HEK293 (cell line): ENCODE measurements around the gene SLC37A4.

ENCODE experiments used
- CTCF ChIA-PET: fragments of 350-600 bp; formaldehyde crosslinking; extraction: SDS; loops from one replicate; lab custom pipeline; 2021; ENCODE audit warnings: antibody characterized with exemption; lab: Yijun Ruan, JAX
- POLR2A ChIA-PET: fragments of 300-600 bp; formaldehyde crosslinking; extraction: SDS; loops from one replicate; lab custom pipeline; 2020; ENCODE audit warnings: antibody characterized with exemption, inconsistent platforms; lab: Yijun Ruan, JAX
- H3K27ac ChIP-seq: fragments of 200-500 bp; sonication (Bioruptor generic); 2 replicates; pipeline ENCODE4 v1.5.1; 2014; ENCODE audit warnings: low read depth, low read length, control low read depth, inconsistent platforms; ENCODE audit errors: extremely low read depth
- H3K36me3 ChIP-seq, 2 experiments: fragments of 200-500 bp in 1 of 2; sonication (Bioruptor generic) in 1 of 2; 1 replicate in 1 of 2; 2 replicates in 1 of 2; pipeline ENCODE4 v1.5.1; 2014 to 2017; ENCODE audit warnings: inconsistent platforms in 2 of 2, low read length in 2 of 2; ENCODE audit not compliant: control insufficient read depth in 2 of 2, insufficient read depth in 1 of 2
- H3K4me1 ChIP-seq: fragments of 200-500 bp; sonication (Bioruptor generic); 2 replicates; pipeline ENCODE4 v1.5.1; 2014; ENCODE audit warnings: mild to moderate bottlenecking, low read length, inconsistent platforms; ENCODE audit not compliant: control insufficient read depth, insufficient read depth
- H3K4me3 ChIP-seq: 2 replicates; pipeline ENCODE4 v1.5.1; 2011; ENCODE audit warnings: low read depth, mild to moderate bottlenecking, control low read depth, low read length, moderate library complexity
- H3K9me3 ChIP-seq: fragments of 200-500 bp; sonication (Bioruptor generic); 2 replicates; pipeline ENCODE4 v1.5.1; 2014; ENCODE audit warnings: low read depth, low read length, inconsistent platforms; ENCODE audit not compliant: control insufficient read depth, insufficient read depth
- GFI1B ChIP-seq: fragments of 450-650 bp; formaldehyde crosslinking; IDR thresholded peaks from 2 replicates; pipeline ENCODE4 v1.5.1; 2016; ENCODE audit warnings: missing biosample characterization, missing genetic modification characterization
- GLIS1 ChIP-seq: fragments of 450-650 bp; formaldehyde crosslinking; IDR thresholded peaks from 2 replicates; pipeline ENCODE4 v1.5.1; 2016; ENCODE audit warnings: missing biosample characterization, missing genetic modification characterization
- HOXC10 ChIP-seq: sonication (generic); formaldehyde crosslinking; IDR thresholded peaks from 2 replicates; pipeline ENCODE4 v1.8.1; 2023; ENCODE audit warnings: mild to moderate bottlenecking, missing genetic modification reagents
- IKZF3 ChIP-seq: fragments of 450-650 bp; IDR thresholded peaks from 2 replicates; pipeline ENCODE4 v1.5.0; 2018; ENCODE audit warnings: missing biosample characterization, mild to moderate bottlenecking, missing genetic modification characterization, moderate library complexity
- PRDM1 ChIP-seq: fragments of 450-650 bp; formaldehyde crosslinking; IDR thresholded peaks from 2 replicates; pipeline ENCODE4; 2016; ENCODE audit warnings: missing biosample characterization, missing genetic modification characterization
- RBAK ChIP-seq: fragments of 450-650 bp; formaldehyde crosslinking; IDR thresholded peaks from 2 replicates; pipeline ENCODE4 v1.5.1; 2016; ENCODE audit warnings: missing biosample characterization, missing genetic modification characterization
- TCF7L2 ChIP-seq: IDR thresholded peaks from 2 replicates; pipeline ENCODE4 v1.6.1; 2011; ENCODE audit warnings: low read depth, mild to moderate bottlenecking, inconsistent platforms, low read length, moderate library complexity, borderline replicate concordance
- YY1 ChIP-seq: fragments of 450-650 bp; formaldehyde crosslinking; IDR thresholded peaks from 2 replicates; pipeline ENCODE4 v1.5.1; 2018; ENCODE audit warnings: missing biosample characterization, missing genetic modification characterization
- ZBTB6 ChIP-seq: fragments of 450-650 bp; formaldehyde crosslinking; IDR thresholded peaks from 2 replicates; pipeline ENCODE4 v1.5.1; 2017; ENCODE audit warnings: missing biosample characterization, missing genetic modification characterization
- ZFHX2 ChIP-seq: fragments of 450-650 bp; formaldehyde crosslinking; conservative IDR thresholded peaks from 2 replicates; pipeline ENCODE4 v1.5.1; 2016; ENCODE audit warnings: missing biosample characterization, missing genetic modification characterization
- ZFP41 ChIP-seq: fragments of 450-650 bp; formaldehyde crosslinking; IDR thresholded peaks from 2 replicates; pipeline ENCODE4 v1.5.1; 2016; ENCODE audit warnings: missing biosample characterization, missing genetic modification characterization, borderline replicate concordance
- ZNF133 ChIP-seq: fragments of 450-650 bp; formaldehyde crosslinking; IDR thresholded peaks from 2 replicates; pipeline ENCODE4 v1.5.1; 2016; ENCODE audit warnings: missing biosample characterization, missing genetic modification characterization
- ZNF138 ChIP-seq: fragments of 450-650 bp; formaldehyde crosslinking; IDR thresholded peaks from 2 replicates; pipeline ENCODE4 v1.5.1; 2016; ENCODE audit warnings: missing biosample characterization, missing genetic modification characterization, borderline replicate concordance
- ZNF19 ChIP-seq: fragments of 450-650 bp; formaldehyde crosslinking; IDR thresholded peaks from 2 replicates; pipeline ENCODE4; 2016; ENCODE audit warnings: missing biosample characterization, missing genetic modification characterization, low read depth
- ZNF221 ChIP-seq: fragments of 450-650 bp; formaldehyde crosslinking; IDR thresholded peaks from 2 replicates; pipeline ENCODE4 v1.5.1; 2017; ENCODE audit warnings: missing biosample characterization, missing genetic modification characterization, borderline replicate concordance
- ZNF239 ChIP-seq: fragments of 450-650 bp; formaldehyde crosslinking; IDR thresholded peaks from 2 replicates; pipeline ENCODE4 v1.5.1; 2016; ENCODE audit warnings: missing biosample characterization, missing genetic modification characterization
- ZNF280D ChIP-seq: fragments of 450-650 bp; formaldehyde crosslinking; IDR thresholded peaks from 2 replicates; pipeline ENCODE4 v1.5.1; 2016; ENCODE audit warnings: missing biosample characterization, missing genetic modification characterization
- ZNF311 ChIP-seq: fragments of 450-650 bp; formaldehyde crosslinking; IDR thresholded peaks from 2 replicates; pipeline ENCODE4 v1.5.1; 2017; ENCODE audit warnings: missing biosample characterization, missing genetic modification characterization, borderline replicate concordance
- ZNF416 ChIP-seq: fragments of 450-650 bp; formaldehyde crosslinking; IDR thresholded peaks from 2 replicates; pipeline ENCODE4 v1.5.1; 2016; ENCODE audit warnings: missing biosample characterization, missing genetic modification characterization
- ZNF423 ChIP-seq: fragments of 450-650 bp; formaldehyde crosslinking; IDR thresholded peaks from 2 replicates; pipeline ENCODE4 v1.5.1; 2016; ENCODE audit warnings: missing biosample characterization, missing genetic modification characterization
- ZNF426 ChIP-seq: fragments of 450-650 bp; formaldehyde crosslinking; IDR thresholded peaks from 2 replicates; pipeline ENCODE4 v1.5.1; 2017; ENCODE audit warnings: missing biosample characterization, missing genetic modification characterization, mild to moderate bottlenecking, inconsistent platforms, moderate library complexity
- ZNF529 ChIP-seq: fragments of 450-650 bp; formaldehyde crosslinking; IDR thresholded peaks from 2 replicates; pipeline ENCODE4 v1.5.1; 2017; ENCODE audit warnings: missing genetic modification characterization, missing biosample characterization; ENCODE audit not compliant: insufficient replicate concordance
- ZNF558 ChIP-seq: fragments of 450-650 bp; formaldehyde crosslinking; IDR thresholded peaks from 2 replicates; pipeline ENCODE4 v1.5.1; 2016; ENCODE audit warnings: missing biosample characterization, missing genetic modification characterization
- ZNF600 ChIP-seq: fragments of 450-650 bp; formaldehyde crosslinking; IDR thresholded peaks from 2 replicates; pipeline ENCODE4 v1.5.1; 2016; ENCODE audit warnings: missing biosample characterization, missing genetic modification characterization
- ZNF621 ChIP-seq: fragments of 450-650 bp; formaldehyde crosslinking; IDR thresholded peaks from 2 replicates; pipeline ENCODE4 v1.5.1; 2017; ENCODE audit warnings: missing biosample characterization, missing genetic modification characterization
- ZNF692 ChIP-seq: fragments of 450-650 bp; formaldehyde crosslinking; IDR thresholded peaks from 2 replicates; pipeline ENCODE4 v1.5.1; 2016; ENCODE audit warnings: missing biosample characterization, missing genetic modification characterization
- ZSCAN23 ChIP-seq: fragments of 450-650 bp; formaldehyde crosslinking; IDR thresholded peaks from 2 replicates; pipeline ENCODE4 v1.5.1; 2016; ENCODE audit warnings: missing biosample characterization, missing genetic modification characterization
- TF ChIP-seq, protein P1 (sequence below): fragments of 450-650 bp; formaldehyde crosslinking; IDR thresholded peaks from 2 replicates; pipeline ENCODE4 v1.5.1; 2016; ENCODE audit warnings: missing biosample characterization, missing genetic modification characterization

Gene SLC37A4

GRCh38 chr11:119047205-119047604 is 16.5 kb upstream of the SLC37A4 start:
- TF ChIP-seq ZNF239 (tag by site-specific recombination), result no peak
- TF ChIP-seq IKZF3 (tag by site-specific recombination), result no peak
- TF ChIP-seq ZNF138 (tag by site-specific recombination), result no peak
- TF ChIP-seq, protein P1, sequence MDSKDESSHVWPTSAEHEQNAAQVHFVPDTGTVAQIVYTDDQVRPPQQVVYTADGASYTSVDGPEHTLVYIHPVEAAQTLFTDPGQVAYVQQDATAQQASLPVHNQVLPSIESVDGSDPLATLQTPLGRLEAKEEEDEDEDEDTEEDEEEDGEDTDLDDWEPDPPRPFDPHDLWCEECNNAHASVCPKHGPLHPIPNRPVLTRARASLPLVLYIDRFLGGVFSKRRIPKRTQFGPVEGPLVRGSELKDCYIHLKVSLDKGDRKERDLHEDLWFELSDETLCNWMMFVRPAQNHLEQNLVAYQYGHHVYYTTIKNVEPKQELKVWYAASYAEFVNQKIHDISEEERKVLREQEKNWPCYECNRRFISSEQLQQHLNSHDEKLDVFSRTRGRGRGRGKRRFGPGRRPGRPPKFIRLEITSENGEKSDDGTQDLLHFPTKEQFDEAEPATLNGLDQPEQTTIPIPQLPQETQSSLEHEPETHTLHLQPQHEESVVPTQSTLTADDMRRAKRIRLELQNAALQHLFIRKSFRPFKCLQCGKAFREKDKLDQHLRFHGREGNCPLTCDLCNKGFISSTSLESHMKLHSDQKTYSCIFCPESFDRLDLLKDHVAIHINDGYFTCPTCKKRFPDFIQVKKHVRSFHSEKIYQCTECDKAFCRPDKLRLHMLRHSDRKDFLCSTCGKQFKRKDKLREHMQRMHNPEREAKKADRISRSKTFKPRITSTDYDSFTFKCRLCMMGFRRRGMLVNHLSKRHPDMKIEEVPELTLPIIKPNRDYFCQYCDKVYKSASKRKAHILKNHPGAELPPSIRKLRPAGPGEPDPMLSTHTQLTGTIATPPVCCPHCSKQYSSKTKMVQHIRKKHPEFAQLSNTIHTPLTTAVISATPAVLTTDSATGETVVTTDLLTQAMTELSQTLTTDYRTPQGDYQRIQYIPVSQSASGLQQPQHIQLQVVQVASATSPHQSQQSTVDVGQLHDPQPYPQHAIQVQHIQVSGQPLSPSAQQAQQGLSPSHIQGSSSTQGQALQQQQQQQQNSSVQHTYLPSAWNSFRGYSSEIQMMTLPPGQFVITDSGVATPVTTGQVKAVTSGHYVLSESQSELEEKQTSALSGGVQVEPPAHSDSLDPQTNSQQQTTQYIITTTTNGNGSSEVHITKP, result no peak
- TF ChIP-seq ZNF558, result no peak
- TF ChIP-seq TCF7L2, result no peak
- TF ChIP-seq ZNF426 (tag by site-specific recombination), result no peak
- no peak for TF ChIP-seq YY1 (tag by site-specific recombination)
- TF ChIP-seq ZNF692 (tag by site-specific recombination), result no peak
- ChIA-PET POLR2A (interaction anchor here (0.6 to 1.2 kb wide), 3 partner anchors 11 to 38 kb away, joined by 4 to 6 read pairs (median 4); partner anchors contain the start of gene HMBS), CTCF (no interaction called here)
- Histone ChIP-seq H3K27ac (no peak overlapping the region), H3K36me3 (peaks cover 0 to 78% of the 10 kb centered on the region in 2 experiments; a peak in 2 of 3 replicates), H3K9me3 (no peaks in the 10 kb centered on the region), H3K4me3 (no peak overlapping the region), H3K4me1 (no peaks in the 10 kb centered on the region)

- no peaks in the 10 kb centered on the region for H3K4me1 ChIP-seq
- no peak overlapping the region for H3K4me3 ChIP-seq
- H3K9me3 ChIP-seq, result no peaks in the 10 kb centered on the region
- CTCF ChIA-PET, result interaction anchor here (1.2 kb wide), 1 partner anchor 84 kb away, joined by 5 read pairs; no protein-coding TSS in a partner anchor
- TF ChIP-seq ZNF416 (no peak), ZNF529 (tag by site-specific recombination) (no peak), ZFHX2 (tag by site-specific recombination) (no peak), ZNF423 (tag by site-specific recombination) (no peak), ZNF221 (tag by site-specific recombination) (no peak), PRDM1 (no peak), ZNF621 (tag by site-specific recombination) (no peak), ZNF133 (tag by site-specific recombination) (no peak), RBAK (tag by site-specific recombination) (no peak), ZNF280D (tag by site-specific recombination) (no peak), HOXC10 (CRISPR knock-in tag) (no peak), GLIS1 (tag by site-specific recombination) (no peak), ZBTB6 (tag by site-specific recombination) (no peak), ZSCAN23 (tag by site-specific recombination) (no peak), GFI1B (tag by site-specific recombination) (no peak), ZFP41 (tag by site-specific recombination) (no peak), ZNF600 (tag by site-specific recombination) (no peak), ZNF311 (tag by site-specific recombination) (no peak), ZNF19 (tag by site-specific recombination) (no peak)
- POLR2A ChIA-PET, result no interaction called here
- H3K27ac ChIP-seq, result no peak overlapping the region
- H3K36me3 ChIP-seq, result peaks cover 0 to 71% of the 10 kb centered on the region in 2 experiments; a peak in 2 of 3 replicates
Measured at GRCh38 chr11:119046489-119046888, 15.8 kb upstream of the SLC37A4 start.
